GM23248 (cell line): ENCODE data around the gene TPD52L2. TPM values are rescaled to one million over a fixed set of nuclear protein-coding genes. Genes with fewer than 3 reads are reported as not detected.

ENCODE experiments used
- DNase-seq: peaks from one replicate; pipeline ENCODE4 v3.0.0-alpha.2; 2015
- H2AFZ ChIP-seq: fragments of 200-600 bp; sonication (generic); 2 replicates; pipeline ENCODE4 v1.6.1; 2016; ENCODE audit warnings: antibody characterized with exemption
- H3F3A ChIP-seq: fragments of 200-600 bp; sonication (generic); 2 replicates; pipeline ENCODE4 v1.6.1; 2016; ENCODE audit warnings: mild to moderate bottlenecking, antibody characterized with exemption, mixed run types; ENCODE audit not compliant: insufficient read depth
- H3K27ac ChIP-seq: fragments of 200-600 bp; sonication (generic); 2 replicates; pipeline ENCODE4 v1.5.1; 2016; ENCODE audit warnings: mild to moderate bottlenecking
- H3K27me3 ChIP-seq: fragments of 200-600 bp; sonication (generic); replicated peaks from 2 replicates; pipeline ENCODE4 v1.6.1; 2016; ENCODE audit warnings: mild to moderate bottlenecking; ENCODE audit not compliant: insufficient read depth
- H3K36me3 ChIP-seq: fragments of 200-600 bp; sonication (generic); 2 replicates; pipeline ENCODE4 v1.6.1; 2016; ENCODE audit warnings: low read depth, mild to moderate bottlenecking
- H3K4me1 ChIP-seq: fragments of 200-600 bp; sonication (generic); 2 replicates; pipeline ENCODE4 v1.6.1; 2016; ENCODE audit warnings: mild to moderate bottlenecking; ENCODE audit not compliant: insufficient read depth
- H3K4me2 ChIP-seq: fragments of 200-600 bp; sonication (generic); one replicate; pipeline ENCODE4 v1.6.1; 2016; ENCODE audit warnings: mild to moderate bottlenecking; ENCODE audit not compliant: unreplicated experiment
- H3K4me3 ChIP-seq: fragments of 200-600 bp; sonication (generic); 2 replicates; pipeline ENCODE4 v1.5.1; 2016; ENCODE audit warnings: mild to moderate bottlenecking
- H3K79me2 ChIP-seq: fragments of 200-600 bp; sonication (generic); 2 replicates; pipeline ENCODE4 v1.6.1; 2016; ENCODE audit warnings: mild to moderate bottlenecking; ENCODE audit not compliant: insufficient read depth
- H3K9ac ChIP-seq: fragments of 200-600 bp; sonication (generic); 2 replicates; pipeline ENCODE4 v1.6.1; 2016; ENCODE audit warnings: mild to moderate bottlenecking
- H3K9me2 ChIP-seq: fragments of 200-600 bp; sonication (generic); 2 replicates; pipeline ENCODE4 v1.6.1; 2016; ENCODE audit warnings: mixed run types, mild to moderate bottlenecking, moderate library complexity; ENCODE audit not compliant: insufficient read depth
- H3K9me3 ChIP-seq: fragments of 200-600 bp; sonication (generic); one replicate; pipeline ENCODE4 v1.6.1; 2017; ENCODE audit warnings: low read depth
- H4K20me1 ChIP-seq: fragments of 200-600 bp; sonication (generic); 2 replicates; pipeline ENCODE4 v1.6.0; 2016; ENCODE audit not compliant: insufficient read depth
- EZH2 ChIP-seq: fragments of 200-600 bp; sonication (generic); IDR thresholded peaks from 2 replicates; pipeline ENCODE4 v1.6.1; 2018; ENCODE audit warnings: antibody characterized with exemption, mild to moderate bottlenecking; ENCODE audit not compliant: insufficient read depth, poor library complexity, severe bottlenecking
- EZH2phosphoT487 ChIP-seq: fragments of 200-600 bp; sonication (generic); IDR thresholded peaks from 2 replicates; pipeline ENCODE4 v1.6.1; 2018; ENCODE audit warnings: antibody characterized with exemption, moderate library complexity, mild to moderate bottlenecking, low read depth; ENCODE audit not compliant: insufficient read depth
- WGBS, 2 experiments: methylation state at CpG; one replicate each; pipeline ENCODE4 v1.1.6; 2015 to 2017; ENCODE audit warnings: low lambda C conversion rate in 2 of 2, low coverage in 1 of 2; ENCODE audit errors: missing lambda C conversion rate in 2 of 2; 5-methylcytosine and 5-hydroxymethylcytosine counted together
- in situ Hi-C: fragments of 300-500 bp; cut with MboI; formaldehyde crosslinking; loops from 2 replicates; pipeline ENCODE4 v1.15.0; 2020
- polyA plus RNA-seq: library from polyadenylated mRNA; unstranded; fragments of >200 nt; fragmentation: Nextera tagmentation; extraction: Ambion mirVana; gene quantifications from 2 replicates; pipeline ENCODE4 v1.2.1, GENCODE V29; 2016
- total RNA-seq: library from RNA; depleted of rRNA; stranded (reverse); fragments of >200 nt; shearing (Covaris generic); gene quantifications from 2 replicates; pipeline ENCODE4 v1.2.3, GENCODE V29; 2014

The TPD52L2 gene
- total and polyA plus RNA-seq, 2 experiments from 2014 or later = 214 to 220 TPM

DNA sequence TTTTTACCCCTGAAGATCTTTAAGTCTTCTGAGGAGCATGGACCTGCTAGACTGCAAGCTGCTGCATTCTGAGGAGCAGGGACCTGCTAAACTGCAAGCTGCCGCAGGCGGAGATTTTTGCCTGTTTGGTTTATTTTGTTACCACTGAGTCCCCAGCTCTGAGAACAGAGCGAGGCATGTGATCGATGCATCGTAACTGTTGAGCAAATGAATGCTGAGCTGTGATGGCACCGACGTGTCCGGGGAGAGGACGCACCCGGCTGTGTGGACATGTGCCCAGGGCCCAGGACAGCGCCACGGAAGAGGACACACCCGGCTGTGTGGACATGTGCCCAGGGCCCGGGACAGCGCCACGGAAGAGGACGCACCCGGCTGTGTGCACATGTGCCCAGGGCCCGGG is 54.1 kb downstream of the TPD52L2 start:
- no peaks in the 10 kb centered on the region for H3K27me3 ChIP-seq
- WGBS, 2 experiments = 70 to 90% methylated on average over 6 to 19 of the region's 19 CpGs
- no peak overlapping the region for H2AFZ ChIP-seq
- no peaks in the 10 kb centered on the region for H3K9me2 ChIP-seq
- peaks cover 93% of the 10 kb centered on the region for H3K79me2 ChIP-seq
- no peaks in the 10 kb centered on the region for H3K36me3 ChIP-seq
- no peak overlapping the region for H3K4me2 ChIP-seq
- no peak for DNase-seq
- TF ChIP-seq EZH2phosphoT487 (no peak), EZH2 (no peak)
- no peaks in the 10 kb centered on the region for H3K9me3 ChIP-seq
- H3K4me3 ChIP-seq = no peak overlapping the region
- peaks cover 8% of the 10 kb centered on the region; the same call in 1 of the 2 replicates for H4K20me1 ChIP-seq
- no peaks in the 10 kb centered on the region for H3K4me1 ChIP-seq
- H3K9ac ChIP-seq = no peak overlapping the region
- H3F3A ChIP-seq = no peaks in the 10 kb centered on the region
- in situ Hi-C loops = no loop called here
- H3K27ac ChIP-seq = no peak overlapping the region

DNA sequence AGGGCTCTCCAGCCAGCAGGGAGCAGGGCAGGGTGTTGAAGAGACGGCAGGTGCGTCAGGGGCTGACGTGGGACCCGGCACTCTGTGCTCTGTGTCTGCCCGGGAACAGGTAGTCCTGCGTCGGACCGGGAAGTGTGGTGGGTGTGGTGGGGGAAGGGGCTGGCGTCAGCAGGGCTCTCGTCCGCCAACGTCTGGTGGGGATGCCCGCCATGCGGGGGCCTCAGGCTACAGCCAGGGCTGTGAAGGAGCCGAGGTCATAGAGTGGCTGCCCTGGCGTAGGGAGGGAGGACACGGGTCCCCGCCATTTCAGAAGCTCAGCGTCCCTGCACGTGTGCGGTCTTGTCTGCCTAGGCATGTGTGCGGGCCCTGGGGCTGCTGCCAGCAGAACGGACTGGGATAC is 55.2 kb downstream of the TPD52L2 start:
- WGBS, 2 experiments = 94 to 99% methylated on average over 18 to 23 of the region's 23 CpGs
- no peaks in the 10 kb centered on the region for H3K27me3 ChIP-seq
- in situ Hi-C loops = no loop called here
- H3F3A ChIP-seq = no peaks in the 10 kb centered on the region
- peaks cover 8% of the 10 kb centered on the region; the same call in 1 of the 2 replicates for H4K20me1 ChIP-seq
- no peaks in the 10 kb centered on the region for H3K9me2 ChIP-seq
- no peak overlapping the region for H3K4me3 ChIP-seq
- H3K9me3 ChIP-seq = no peaks in the 10 kb centered on the region
- no peak overlapping the region for H3K9ac ChIP-seq
- H3K79me2 ChIP-seq = peaks cover 93% of the 10 kb centered on the region
- no peak overlapping the region for H3K27ac ChIP-seq
- no peak for DNase-seq
- no peaks in the 10 kb centered on the region for H3K4me1 ChIP-seq
- no peak overlapping the region for H3K4me2 ChIP-seq
- H2AFZ ChIP-seq = no peak overlapping the region
- no peak for TF ChIP-seq EZH2
- TF ChIP-seq EZH2phosphoT487 = no peak
- H3K36me3 ChIP-seq = no peaks in the 10 kb centered on the region

DNA sequence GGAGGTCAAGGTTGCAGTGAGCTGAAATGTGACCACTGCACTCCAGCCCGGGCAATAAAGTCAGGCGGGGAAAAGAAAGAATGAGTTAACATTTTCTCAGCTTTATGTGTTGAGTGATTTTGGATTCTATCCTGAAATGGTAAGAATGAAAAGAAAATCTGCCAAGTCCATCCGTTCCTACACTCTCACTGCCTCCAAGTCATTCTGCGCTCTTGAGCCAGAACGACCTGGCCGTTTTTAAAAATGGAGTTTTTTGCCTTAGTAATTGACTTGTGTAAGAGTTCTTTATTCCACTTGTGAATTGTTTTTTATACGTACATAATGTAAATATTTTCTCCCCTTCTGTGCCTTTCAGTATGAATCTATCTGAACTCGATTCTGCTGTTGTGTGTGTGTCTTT is 58.6 kb downstream of the TPD52L2 start:
- Histone ChIP-seq H3K4me3 (no peak overlapping the region), H4K20me1 (no peaks in the 10 kb centered on the region; the same call in 1 of the 2 replicates), H3K79me2 (peaks cover 93% of the 10 kb centered on the region), H3F3A (0 out of 2 replicates have a peak, but pooled peaks cover 13% of the 10 kb centered on the region), H3K27me3 (no peaks in the 10 kb centered on the region), H3K9me2 (no peaks in the 10 kb centered on the region), H3K4me1 (no peaks in the 10 kb centered on the region), H3K27ac (no peak overlapping the region), H3K9ac (no peak overlapping the region), H2AFZ (no peak overlapping the region), H3K4me2 (no peak overlapping the region), H3K9me3 (no peaks in the 10 kb centered on the region), H3K36me3 (peaks cover 12% of the 10 kb centered on the region; the same call in 1 of the 2 replicates)
- in situ Hi-C loops = no loop called here
- WGBS, 2 experiments = 43 to 51% methylated on average over 8 of the region's 8 CpGs
- no peak for DNase-seq
- no peak for TF ChIP-seq EZH2
- TF ChIP-seq EZH2phosphoT487 = no peak

DNA sequence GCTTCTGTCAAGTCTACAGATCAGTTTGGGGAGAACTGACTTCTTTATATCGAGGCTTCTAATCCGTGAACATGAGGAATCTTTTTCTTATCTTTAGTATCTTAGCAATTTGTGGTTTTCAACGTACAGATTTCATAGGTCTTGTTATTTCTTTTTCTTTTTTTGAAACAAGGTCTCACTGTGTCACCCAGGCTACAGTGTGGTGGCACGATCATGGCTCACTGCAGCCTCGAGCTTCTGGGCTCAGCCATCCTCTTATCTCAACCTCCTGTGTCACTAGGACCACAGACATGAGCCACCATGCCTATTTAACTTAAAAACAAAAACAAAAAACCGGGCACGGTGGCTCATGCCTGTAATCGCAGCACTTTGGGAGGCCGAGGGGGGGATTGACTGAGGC is 59.2 kb downstream of the TPD52L2 start:
- Histone ChIP-seq H3K27ac (no peak overlapping the region), H3K27me3 (no peaks in the 10 kb centered on the region), H3K4me2 (no peak overlapping the region), H3K9me3 (no peaks in the 10 kb centered on the region), H3K9ac (no peak overlapping the region), H3K79me2 (peaks cover 90% of the 10 kb centered on the region), H3F3A (0 out of 2 replicates have a peak, but pooled peaks cover 13% of the 10 kb centered on the region), H3K4me3 (no peak overlapping the region), H3K36me3 (peaks cover 15% of the 10 kb centered on the region; the same call in 1 of the 2 replicates), H2AFZ (no peak overlapping the region), H4K20me1 (no peaks in the 10 kb centered on the region; the same call in 1 of the 2 replicates), H3K9me2 (no peaks in the 10 kb centered on the region), H3K4me1 (no peaks in the 10 kb centered on the region)
- in situ Hi-C loops = no loop called here
- no peak for DNase-seq
- 77 to 79% methylated on average over 9 of the region's 9 CpGs for WGBS, 2 experiments
- no peak for TF ChIP-seq EZH2
- no peak for TF ChIP-seq EZH2phosphoT487

DNA sequence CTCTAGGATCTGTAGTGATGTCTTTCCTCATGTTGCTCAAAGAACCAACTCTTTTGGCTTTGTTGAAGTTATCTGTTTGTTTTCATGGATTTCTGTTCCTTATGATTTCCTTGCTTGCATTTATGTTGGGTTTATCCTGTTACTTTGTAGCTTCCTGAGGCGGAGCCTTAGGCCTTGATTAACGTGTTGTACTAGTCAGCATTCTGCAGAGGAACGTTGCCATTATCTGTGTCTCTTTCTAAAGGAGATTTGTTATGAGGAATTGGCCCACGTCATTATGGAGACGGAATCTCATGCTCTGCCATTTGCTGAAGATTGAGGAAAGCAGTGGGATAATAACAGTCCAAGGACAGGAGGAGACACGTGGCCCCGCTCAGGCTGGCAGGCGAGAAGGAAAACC is 61.2 kb downstream of the TPD52L2 start:
- no peak overlapping the region for H3K4me3 ChIP-seq
- peaks cover 21% of the 10 kb centered on the region for H3K36me3 ChIP-seq
- H3K9me2 ChIP-seq = no peaks in the 10 kb centered on the region
- no peak overlapping the region for H2AFZ ChIP-seq
- no peak for TF ChIP-seq EZH2phosphoT487
- no peak for TF ChIP-seq EZH2
- WGBS, 2 experiments = 67 to 70% methylated on average over 8 of the region's 8 CpGs
- no peaks in the 10 kb centered on the region for H3K27me3 ChIP-seq
- H3K4me1 ChIP-seq = no peaks in the 10 kb centered on the region
- in situ Hi-C loops = no loop called here
- H3K4me2 ChIP-seq = no peak overlapping the region
- H3K9me3 ChIP-seq = no peaks in the 10 kb centered on the region
- H3K9ac ChIP-seq = no peak overlapping the region
- H3K27ac ChIP-seq = no peak overlapping the region
- no peak for DNase-seq
- peaks cover 83% of the 10 kb centered on the region for H3K79me2 ChIP-seq
- 0 out of 2 replicates have a peak, but pooled peaks cover 13% of the 10 kb centered on the region for H3F3A ChIP-seq
- no peaks in the 10 kb centered on the region; the same call in 1 of the 2 replicates for H4K20me1 ChIP-seq
